Measurements from ENCODE around the gene TEX52. TPM values are rescaled to one million over a fixed set of nuclear protein-coding genes. Genes with fewer than 3 reads are reported as not detected.

Gene TEX52
- total RNA-seq, 2 experiments from 2014 or later, result 0.25 to 0.29 TPM

DNA sequence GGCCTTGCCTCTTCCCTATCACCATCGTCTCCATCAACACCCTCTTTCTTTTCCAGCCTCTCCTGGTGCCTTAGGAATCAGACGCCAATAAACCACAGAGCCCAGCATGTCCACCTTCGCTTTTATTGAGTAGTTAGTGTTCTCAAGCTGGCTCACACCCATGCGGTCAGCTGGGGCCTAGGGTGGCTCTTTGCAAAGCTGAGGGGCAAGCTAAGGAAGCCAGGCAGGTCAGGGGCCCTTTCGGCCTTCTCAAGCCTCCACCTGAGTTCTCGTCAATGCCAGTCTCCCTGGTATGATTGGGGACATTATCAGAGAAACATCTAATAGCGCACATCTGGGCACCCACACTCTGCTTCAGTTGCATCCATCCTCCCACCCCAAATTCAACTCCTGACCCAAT is 737 bp upstream of the TEX52 start:
- no peaks in the 10 kb centered on the region for H3K79me2 ChIP-seq (ENCODE audit: insufficient read depth, low read depth, low read length)
- H3K27ac ChIP-seq (ENCODE audit: low read depth, low read length, poor library complexity, severe bottlenecking), result no peak overlapping the region
- H3K9me3 ChIP-seq (ENCODE audit: low read length), result no peaks in the 10 kb centered on the region
- H3K4me1 ChIP-seq (ENCODE audit: insufficient read depth, low read length, poor library complexity, severe bottlenecking), result no peaks in the 10 kb centered on the region
- BruUV-seq (replicated peaks), result no TSS peak
- no peak for DNase-seq (ENCODE audit: low spot score)
- no peak for TF ChIP-seq EZH2phosphoT487 (IDR thresholded peaks at IDR 0.05; ENCODE audit: borderline replicate concordance, low read depth, low read length)
- TF ChIP-seq, protein P1, sequence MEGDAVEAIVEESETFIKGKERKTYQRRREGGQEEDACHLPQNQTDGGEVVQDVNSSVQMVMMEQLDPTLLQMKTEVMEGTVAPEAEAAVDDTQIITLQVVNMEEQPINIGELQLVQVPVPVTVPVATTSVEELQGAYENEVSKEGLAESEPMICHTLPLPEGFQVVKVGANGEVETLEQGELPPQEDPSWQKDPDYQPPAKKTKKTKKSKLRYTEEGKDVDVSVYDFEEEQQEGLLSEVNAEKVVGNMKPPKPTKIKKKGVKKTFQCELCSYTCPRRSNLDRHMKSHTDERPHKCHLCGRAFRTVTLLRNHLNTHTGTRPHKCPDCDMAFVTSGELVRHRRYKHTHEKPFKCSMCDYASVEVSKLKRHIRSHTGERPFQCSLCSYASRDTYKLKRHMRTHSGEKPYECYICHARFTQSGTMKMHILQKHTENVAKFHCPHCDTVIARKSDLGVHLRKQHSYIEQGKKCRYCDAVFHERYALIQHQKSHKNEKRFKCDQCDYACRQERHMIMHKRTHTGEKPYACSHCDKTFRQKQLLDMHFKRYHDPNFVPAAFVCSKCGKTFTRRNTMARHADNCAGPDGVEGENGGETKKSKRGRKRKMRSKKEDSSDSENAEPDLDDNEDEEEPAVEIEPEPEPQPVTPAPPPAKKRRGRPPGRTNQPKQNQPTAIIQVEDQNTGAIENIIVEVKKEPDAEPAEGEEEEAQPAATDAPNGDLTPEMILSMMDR (conservative IDR thresholded peaks at IDR 0.05; ENCODE audit: low read length), result no peak
- ChIA-PET POLR2A (no interaction called here), CTCF (ENCODE audit: unreplicated experiment) (no interaction called here)
- H3K9me2 ChIP-seq (ENCODE audit: insufficient read depth, low read length), result no peaks in the 10 kb centered on the region
- no peaks in the 10 kb centered on the region for H4K20me1 ChIP-seq (ENCODE audit: insufficient read depth, low read length)
- intact Hi-C loops (cut with micrococcal nuclease; ENCODE audit: unreplicated experiment), result no loop called here
- H3K4me3 ChIP-seq (ENCODE audit: low read depth, low read length, poor library complexity, severe bottlenecking), result no peak overlapping the region
- H3K36me3 ChIP-seq (ENCODE audit: insufficient read depth, low read length), result peaks cover 77% of the 10 kb centered on the region
- no peak overlapping the region for H3K4me2 ChIP-seq (ENCODE audit: low read length)
- H2AFZ ChIP-seq (ENCODE audit: low read length), result no peak overlapping the region

DNA sequence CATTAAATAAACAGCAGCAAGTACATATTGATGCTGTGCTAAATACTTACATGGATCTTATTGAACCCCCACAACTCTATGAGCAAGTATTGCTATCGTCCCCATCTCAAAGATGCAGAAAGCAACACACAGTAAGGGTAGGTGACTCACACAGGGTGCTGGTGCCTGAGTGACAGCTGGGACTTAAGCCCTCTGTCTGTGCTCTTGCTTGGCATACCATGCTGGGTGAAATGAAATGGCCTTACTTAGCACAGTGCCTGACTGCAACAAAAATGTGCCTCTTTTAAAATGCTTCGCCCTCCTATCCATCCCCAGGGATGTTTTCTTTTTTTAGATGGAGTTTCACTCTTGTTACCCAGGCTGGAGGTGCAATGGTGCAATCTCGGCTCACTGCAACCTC is 788 bp downstream of the TEX52 start:
- H3K4me1 ChIP-seq (ENCODE audit: insufficient read depth, low read length, poor library complexity, severe bottlenecking), result no peaks in the 10 kb centered on the region
- no TSS peak for BruUV-seq (replicated peaks)
- ChIA-PET CTCF (ENCODE audit: unreplicated experiment) (no interaction called here), POLR2A (no interaction called here)
- no peak overlapping the region for H3K4me3 ChIP-seq (ENCODE audit: low read depth, low read length, poor library complexity, severe bottlenecking)
- no peak for DNase-seq (ENCODE audit: low spot score)
- no peaks in the 10 kb centered on the region for H4K20me1 ChIP-seq (ENCODE audit: insufficient read depth, low read length)
- TF ChIP-seq, protein P1 (conservative IDR thresholded peaks at IDR 0.05; ENCODE audit: low read length), result no peak
- TF ChIP-seq EZH2phosphoT487 (IDR thresholded peaks at IDR 0.05; ENCODE audit: borderline replicate concordance, low read depth, low read length), result no peak
- H3K27ac ChIP-seq (ENCODE audit: low read depth, low read length, poor library complexity, severe bottlenecking), result no peak overlapping the region
- H3K4me2 ChIP-seq (ENCODE audit: low read length), result no peak overlapping the region
- H2AFZ ChIP-seq (ENCODE audit: low read length), result no peak overlapping the region
- intact Hi-C loops (cut with micrococcal nuclease; ENCODE audit: unreplicated experiment), result no loop called here
- no peaks in the 10 kb centered on the region for H3K9me3 ChIP-seq (ENCODE audit: low read length)
- H3K36me3 ChIP-seq (ENCODE audit: insufficient read depth, low read length), result peaks cover 66% of the 10 kb centered on the region
- H3K9me2 ChIP-seq (ENCODE audit: insufficient read depth, low read length), result no peaks in the 10 kb centered on the region
- H3K79me2 ChIP-seq (ENCODE audit: insufficient read depth, low read depth, low read length), result no peaks in the 10 kb centered on the region

DNA sequence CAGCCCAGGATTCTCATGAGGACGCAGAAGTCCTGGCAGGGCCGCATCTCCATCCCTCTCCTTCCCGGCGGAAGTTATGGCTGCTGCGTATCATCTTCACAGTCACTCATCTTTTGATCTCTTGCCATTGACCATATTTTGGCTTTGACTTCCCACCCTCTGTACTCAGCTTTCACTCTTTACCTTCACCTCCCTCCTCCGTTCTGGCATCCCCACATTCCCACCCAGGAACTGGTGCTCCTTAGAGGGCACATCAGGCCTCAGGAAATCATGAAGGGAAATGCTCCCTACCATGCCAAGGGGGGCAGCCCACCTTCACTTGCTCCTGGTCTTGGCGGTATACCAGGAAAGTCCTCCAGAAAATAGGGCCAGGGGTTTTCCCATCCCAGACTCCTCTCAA is 1.3 kb downstream of the TEX52 start:
- ChIA-PET POLR2A (no interaction called here), CTCF (ENCODE audit: unreplicated experiment) (no interaction called here)
- H3K4me3 ChIP-seq (ENCODE audit: low read depth, low read length, poor library complexity, severe bottlenecking), result no peak overlapping the region
- TF ChIP-seq EZH2phosphoT487 (IDR thresholded peaks at IDR 0.05; ENCODE audit: borderline replicate concordance, low read depth, low read length), result no peak
- TF ChIP-seq, protein P1 (conservative IDR thresholded peaks at IDR 0.05; ENCODE audit: low read length), result no peak
- no peaks in the 10 kb centered on the region for H3K79me2 ChIP-seq (ENCODE audit: insufficient read depth, low read depth, low read length)
- H3K9me3 ChIP-seq (ENCODE audit: low read length), result no peaks in the 10 kb centered on the region
- H3K27ac ChIP-seq (ENCODE audit: low read depth, low read length, poor library complexity, severe bottlenecking), result no peak overlapping the region
- DNase-seq (ENCODE audit: low spot score), result no peak
- H3K4me1 ChIP-seq (ENCODE audit: insufficient read depth, low read length, poor library complexity, severe bottlenecking), result no peaks in the 10 kb centered on the region
- no peak overlapping the region for H2AFZ ChIP-seq (ENCODE audit: low read length)
- no TSS peak for BruUV-seq (replicated peaks)
- H3K9me2 ChIP-seq (ENCODE audit: insufficient read depth, low read length), result no peaks in the 10 kb centered on the region
- H4K20me1 ChIP-seq (ENCODE audit: insufficient read depth, low read length), result no peaks in the 10 kb centered on the region
- H3K36me3 ChIP-seq (ENCODE audit: insufficient read depth, low read length), result peaks cover 62% of the 10 kb centered on the region
- intact Hi-C loops (cut with micrococcal nuclease; ENCODE audit: unreplicated experiment), result no loop called here
- no peak overlapping the region for H3K4me2 ChIP-seq (ENCODE audit: low read length)

All from OCI-LY7 (cell line).